Neural crest cell (in vitro differentiated cells): Measurements from ENCODE around the gene PCDHB16. TPM values are rescaled to one million over a fixed set of nuclear protein-coding genes. Genes with fewer than 3 reads are reported as not detected.
"Not testable (repeated sequence)": the region's sequence is repeated elsewhere in the genome, so short reads cannot be mapped to it uniquely, and the experiment has no call there.

Experiments used
- DNase-seq: peaks from one replicate; pipeline ENCODE4 v3.0.0; 2021; ENCODE audit warnings: low read depth, mixed read lengths, low spot score
- H3K27ac Mint-ChIP-seq: one replicate; pipeline ENCODE4 v1.8.0; 2021; ENCODE audit warnings: mild to moderate bottlenecking, mixed read lengths; ENCODE audit not compliant: unreplicated experiment
- H3K27me3 Mint-ChIP-seq: 2 replicates; pipeline ENCODE4 v1.8.0; 2021; ENCODE audit warnings: low read depth, mild to moderate bottlenecking, mixed read lengths
- H3K36me3 Mint-ChIP-seq: 2 replicates; pipeline ENCODE4 v1.8.0; 2021; ENCODE audit warnings: low read depth, mild to moderate bottlenecking, mixed read lengths
- H3K4me1 Mint-ChIP-seq: 2 replicates; pipeline ENCODE4 v1.8.0; 2021; ENCODE audit warnings: mixed read lengths
- H3K4me3 Mint-ChIP-seq: one replicate; pipeline ENCODE4 v1.8.0; 2021; ENCODE audit warnings: mild to moderate bottlenecking, mixed read lengths
- H3K9me3 Mint-ChIP-seq: 2 replicates; pipeline ENCODE4 v1.8.0; 2021; ENCODE audit warnings: mixed read lengths
- CTCF ChIP-seq: fragments of 200-600 bp; sonication (generic); conservative IDR thresholded peaks from 2 replicates; pipeline ENCODE4 v1.5.0; 2021; ENCODE audit warnings: antibody characterized with exemption, mild to moderate bottlenecking
- total RNA-seq: library from RNA; stranded (reverse); gene quantifications from 2 replicates; pipeline ENCODE4 v1.2.1, GENCODE V29; 2021

The PCDHB16 gene
- total RNA-seq, 1 donor from 2014 or later = 11.4 TPM

- peak; percentile 15 for DNase-seq
- peaks cover 16% of the 10 kb centered on the region for H3K4me1 Mint-ChIP-seq
- peaks cover 68% of the 10 kb centered on the region for H3K36me3 Mint-ChIP-seq
- peaks cover 4% of the 10 kb centered on the region for H3K27me3 Mint-ChIP-seq
- H3K9me3 Mint-ChIP-seq = peaks cover 33% of the 10 kb centered on the region
- TF ChIP-seq CTCF = peak; percentile 58
- H3K4me3 Mint-ChIP-seq = peak within 1 kb of the TSS; percentile 42
- peak within 1 kb of the TSS; percentile 22 for H3K27ac Mint-ChIP-seq
Observed at GRCh38 chr5:141186897-141187512, 4.8 kb downstream of the PCDHB16 start, which contains the start of gene PCDHB9. PCDHB9 (plus strand) TSS chr5:141187161; CDS start chr5:141187319, 158 bp downstream.

GRCh38 chr5:141188682-141189081 is 6.5 kb downstream of the PCDHB16 start:
- H3K4me1 Mint-ChIP-seq = peaks cover 14% of the 10 kb centered on the region
- not testable (repeated sequence) for H3K27ac Mint-ChIP-seq, H3K27me3 Mint-ChIP-seq, DNase-seq
- H3K4me3 Mint-ChIP-seq = peak overlapping the region; percentile 17
- peaks cover 23% of the 10 kb centered on the region for H3K9me3 Mint-ChIP-seq
- peaks cover 65% of the 10 kb centered on the region for H3K36me3 Mint-ChIP-seq

GRCh38 chr5:141189131-141189530 is 6.9 kb downstream of the PCDHB16 start:
- DNase-seq, H3K27ac Mint-ChIP-seq, H3K27me3 Mint-ChIP-seq, H3K4me3 Mint-ChIP-seq: not testable (repeated sequence)
- Mint-ChIP-seq H3K4me1 (peaks cover 14% of the 10 kb centered on the region), H3K9me3 (peaks cover 23% of the 10 kb centered on the region), H3K36me3 (peaks cover 65% of the 10 kb centered on the region)

GRCh38 chr5:141192110-141192725 is 10.0 kb downstream of the PCDHB16 start, which contains the start of gene PCDHB10:
PCDHB10 (plus strand) TSS chr5:141192353; CDS start chr5:141192553, 200 bp downstream.
- H3K4me3 Mint-ChIP-seq = peak within 1 kb of the TSS; percentile 17
- peaks cover 21% of the 10 kb centered on the region for H3K9me3 Mint-ChIP-seq
- peak; percentile 40 for DNase-seq
- H3K36me3 Mint-ChIP-seq = peaks cover 57% of the 10 kb centered on the region
- TF ChIP-seq CTCF = peak; percentile 66
- peaks cover 5% of the 10 kb centered on the region for H3K4me1 Mint-ChIP-seq
- H3K27me3 Mint-ChIP-seq = no peaks in the 10 kb centered on the region
- peak within 1 kb of the TSS; percentile 15 for H3K27ac Mint-ChIP-seq

- Mint-ChIP-seq H3K9me3 (peaks cover 22% of the 10 kb centered on the region), H3K36me3 (peaks cover 60% of the 10 kb centered on the region)
- not testable (repeated sequence) for H3K4me3 Mint-ChIP-seq, H3K4me1 Mint-ChIP-seq, DNase-seq, H3K27ac Mint-ChIP-seq, H3K27me3 Mint-ChIP-seq
Observed at GRCh38 chr5:141194332-141194731, 12.1 kb downstream of the PCDHB16 start.

GRCh38 chr5:141196363-141196762 is 14.2 kb downstream of the PCDHB16 start:
- peaks cover 68% of the 10 kb centered on the region for H3K36me3 Mint-ChIP-seq
- H3K27ac Mint-ChIP-seq = no peak overlapping the region
- peaks cover 28% of the 10 kb centered on the region for H3K9me3 Mint-ChIP-seq
- H3K27me3 Mint-ChIP-seq = no peaks in the 10 kb centered on the region
- H3K4me1 Mint-ChIP-seq = peaks cover 5% of the 10 kb centered on the region
- DNase-seq = no peak
- H3K4me3 Mint-ChIP-seq = no peak overlapping the region
- no peak for TF ChIP-seq CTCF
